Skeletal muscle satellite cell (primary cell): ENCODE data around the gene KRTAP2-1.
A peak's percentile ranks its signal among the peaks of the same experiment; 100 is the strongest.
"Not testable (repeated sequence)": the region's sequence is repeated elsewhere in the genome, so short reads cannot be mapped to it uniquely, and the experiment has no call there.

Source experiments
- H3K27me3 ChIP-seq: 2 replicates; pipeline ENCODE4 v1.7.0; 2013; ENCODE audit warnings: low read length; ENCODE audit not compliant: control insufficient read depth, insufficient read depth
- H3K36me3 ChIP-seq: 2 replicates; pipeline ENCODE4 v1.7.0; 2013; ENCODE audit warnings: mild to moderate bottlenecking, control low read depth, low read length; ENCODE audit not compliant: insufficient read depth
- H3K4me1 ChIP-seq: 2 replicates; pipeline ENCODE4 v1.7.0; 2013; ENCODE audit warnings: low read length; ENCODE audit not compliant: control insufficient read depth, insufficient read depth
- H3K4me2 ChIP-seq: 2 replicates; pipeline ENCODE4 v1.7.0; 2013; ENCODE audit warnings: mild to moderate bottlenecking, low read length
- H3K4me3 ChIP-seq: 2 replicates; pipeline ENCODE4 v1.7.0; 2013; ENCODE audit warnings: low read length
- H3K9ac ChIP-seq: 2 replicates; pipeline ENCODE4 v1.7.0; 2013; ENCODE audit warnings: mild to moderate bottlenecking, low read depth, low read length, moderate library complexity
- H3K9me3 ChIP-seq: replicated peaks from 2 replicates; pipeline ENCODE4 v1.7.0; 2013; ENCODE audit warnings: mild to moderate bottlenecking, control low read depth, low read length

KRTAP2-1 gene

DNA sequence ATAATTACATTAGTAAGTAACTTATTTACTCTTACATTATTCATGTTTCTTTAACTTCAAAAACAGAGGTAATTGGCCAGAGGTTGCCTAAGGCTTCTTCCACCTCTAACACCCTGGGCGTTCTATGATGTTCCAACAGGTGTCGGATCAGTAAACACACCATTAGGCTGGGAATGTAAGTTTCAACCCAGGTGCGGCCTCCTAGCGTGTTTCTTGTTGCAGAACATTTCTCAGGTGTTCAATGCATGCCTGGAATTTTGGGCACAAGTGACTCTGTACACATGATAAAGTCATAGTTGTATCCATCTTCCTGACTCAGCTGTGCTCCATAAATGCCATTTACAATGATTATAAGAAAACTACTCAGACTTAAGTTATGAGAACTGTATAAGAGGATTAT is 6.9 kb upstream of the KRTAP2-1 start:
- H3K27me3 ChIP-seq: no peaks in the 10 kb centered on the region
- H3K9ac ChIP-seq: no peak overlapping the region
- H3K4me1 ChIP-seq: peaks cover 19% of the 10 kb centered on the region
- H3K4me3 ChIP-seq: no peak overlapping the region
- no peaks in the 10 kb centered on the region for H3K9me3 ChIP-seq
- H3K36me3 ChIP-seq: no peaks in the 10 kb centered on the region
- H3K4me2 ChIP-seq: no peak overlapping the region

DNA sequence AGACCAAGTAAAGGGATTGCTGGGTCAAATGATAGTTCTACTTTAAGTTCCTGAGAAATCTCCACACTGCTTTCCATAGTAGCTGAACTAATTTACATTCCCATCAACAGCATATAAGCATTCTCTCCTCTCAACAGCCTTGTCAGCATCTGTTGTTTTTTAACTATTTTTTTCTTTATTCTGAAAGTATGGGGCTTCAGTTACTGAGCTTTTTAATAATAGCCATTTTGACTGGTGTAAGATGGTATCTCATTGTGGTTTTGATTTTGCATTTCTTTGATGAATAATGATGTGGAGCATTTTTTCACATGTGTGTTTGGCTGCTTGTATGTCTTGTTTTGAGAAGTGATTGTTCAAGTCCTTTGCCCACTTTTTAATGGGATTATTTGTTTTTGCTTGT is 5.5 kb upstream of the KRTAP2-1 start:
- Histone ChIP-seq H3K4me2 (no peak overlapping the region), H3K4me3 (no peak overlapping the region), H3K36me3 (no peaks in the 10 kb centered on the region), H3K9ac (no peak overlapping the region), H3K4me1 (peaks cover 25% of the 10 kb centered on the region), H3K9me3 (no peaks in the 10 kb centered on the region), H3K27me3 (no peaks in the 10 kb centered on the region)

DNA sequence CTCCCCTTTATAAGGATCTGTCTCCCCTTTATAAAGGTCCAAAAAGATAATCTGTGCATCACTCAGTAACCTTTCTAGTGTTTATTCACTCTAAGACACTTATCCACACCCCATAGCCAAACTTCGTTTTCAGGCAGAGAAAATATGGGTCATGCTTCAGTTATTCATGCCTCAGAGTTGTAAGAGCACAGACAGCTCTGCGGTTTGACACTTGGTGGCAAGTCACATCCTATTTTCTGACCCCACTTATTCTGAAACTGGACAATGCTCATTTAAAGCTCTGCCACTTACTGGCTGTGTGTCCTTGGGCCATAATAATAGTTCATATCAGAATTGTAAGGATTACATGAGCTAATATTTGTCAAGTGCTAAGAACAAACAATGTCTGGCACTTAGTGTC is 2.0 kb upstream of the KRTAP2-1 start:
- H3K9me3 ChIP-seq: no peaks in the 10 kb centered on the region
- no peaks in the 10 kb centered on the region for H3K36me3 ChIP-seq
- no peaks in the 10 kb centered on the region for H3K27me3 ChIP-seq
- H3K4me2 ChIP-seq: peak overlapping the region; percentile 56
- H3K4me3 ChIP-seq: peak overlapping the region; percentile 26
- H3K9ac ChIP-seq: peak overlapping the region; percentile 83
- H3K4me1 ChIP-seq: peaks cover 25% of the 10 kb centered on the region

DNA sequence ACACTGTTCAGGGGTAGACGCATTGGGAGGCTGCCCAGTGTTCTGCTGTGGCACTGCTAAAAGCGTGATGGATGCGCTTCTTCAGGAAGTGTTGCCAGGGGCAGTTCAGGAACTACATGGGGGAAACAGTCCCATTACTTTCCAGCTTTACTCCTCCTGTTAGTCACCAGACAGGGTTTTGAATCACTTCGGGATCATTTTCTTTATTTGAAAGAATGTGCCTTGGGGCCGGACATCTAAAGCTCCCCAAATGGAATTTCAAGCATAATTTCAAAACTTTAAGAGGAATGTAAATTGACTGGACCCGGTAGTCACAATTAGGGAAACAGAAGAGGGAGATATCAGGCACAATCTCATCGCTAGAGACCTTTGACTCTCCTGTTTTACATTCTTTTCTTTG is 1.3 kb upstream of the KRTAP2-1 start:
- peaks cover 25% of the 10 kb centered on the region for H3K4me1 ChIP-seq
- H3K4me3 ChIP-seq: peak overlapping the region; percentile 26
- no peaks in the 10 kb centered on the region for H3K9me3 ChIP-seq
- no peaks in the 10 kb centered on the region for H3K27me3 ChIP-seq
- H3K4me2 ChIP-seq: peak overlapping the region; percentile 56
- peak overlapping the region; percentile 83 for H3K9ac ChIP-seq
- H3K36me3 ChIP-seq: no peaks in the 10 kb centered on the region

DNA sequence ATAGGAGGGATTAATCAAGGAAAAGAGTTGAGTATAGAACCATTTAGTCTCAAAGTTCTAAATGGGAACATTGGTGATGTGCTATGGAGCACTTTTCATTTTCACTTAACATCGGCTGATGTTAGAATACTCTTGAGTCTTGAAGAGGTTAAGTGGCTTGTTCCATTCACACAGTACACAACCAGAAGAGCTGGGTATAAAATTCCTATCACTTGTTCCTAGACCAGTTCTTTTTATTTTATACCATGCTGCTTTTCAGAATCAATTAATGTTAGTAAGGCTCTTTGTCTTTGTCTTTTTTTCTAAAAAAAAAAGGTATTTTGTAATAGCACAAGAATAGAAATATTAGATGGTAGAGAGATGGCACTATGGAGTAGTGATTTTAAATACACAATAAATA is 4.2 kb downstream of the KRTAP2-1 start:
- Histone ChIP-seq H3K4me2 (no peak overlapping the region), H3K4me1 (peaks cover 19% of the 10 kb centered on the region), H3K9ac (no peak overlapping the region), H3K9me3 (no peaks in the 10 kb centered on the region), H3K4me3 (no peak overlapping the region), H3K27me3 (no peaks in the 10 kb centered on the region), H3K36me3 (no peaks in the 10 kb centered on the region)

DNA sequence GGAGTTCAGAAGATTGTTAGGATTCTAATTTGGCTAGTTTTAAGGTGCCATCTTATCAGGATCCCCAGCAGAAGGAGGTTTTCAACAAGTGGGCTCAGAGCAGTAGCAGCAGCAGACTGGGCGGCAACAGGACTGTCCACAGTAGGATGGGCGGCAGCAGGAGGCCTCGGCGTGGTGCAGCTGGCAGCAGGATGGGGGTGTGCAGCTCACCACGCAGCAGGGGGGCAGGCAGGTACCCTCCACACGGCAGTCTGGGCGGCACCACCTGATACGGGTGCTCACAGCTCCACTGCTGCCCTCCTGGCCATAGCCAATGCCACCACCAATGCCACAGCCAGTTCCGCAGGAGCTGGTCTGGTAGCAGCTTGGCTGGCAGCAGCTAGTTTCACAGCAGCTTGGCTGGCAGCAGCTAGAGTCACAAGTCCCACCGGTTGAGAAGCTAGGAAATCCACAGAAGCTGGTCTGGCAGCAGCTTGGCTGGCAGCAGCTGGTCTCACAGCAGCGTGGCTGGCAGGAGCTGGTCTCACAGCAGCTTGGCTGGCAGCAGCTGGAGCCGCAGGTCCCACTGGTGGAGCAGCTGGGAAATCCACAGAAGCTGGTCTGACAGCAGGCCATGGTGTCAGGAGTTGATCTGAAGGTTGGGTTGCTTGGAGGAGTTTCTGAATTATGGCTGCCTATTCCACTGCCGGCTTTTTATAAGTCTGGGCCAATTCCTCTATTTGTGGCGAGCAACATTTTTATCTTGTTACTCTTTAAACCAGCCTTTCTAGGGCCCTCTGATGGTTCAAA is 6.1 kb downstream of the KRTAP2-1 start, which contains the start of gene KRTAP1-1:
TSS of gene KRTAP1-1 (minus strand) at position 668 of the 789 bp plus-strand sequence. CDS start at position 615, 53 bp downstream.
- H3K27me3 ChIP-seq, H3K9me3 ChIP-seq, H3K36me3 ChIP-seq: not testable (repeated sequence)
- Histone ChIP-seq H3K9ac (peak within 1 kb of the TSS; percentile 59), H3K4me2 (peak within 1 kb of the TSS; percentile 65), H3K4me3 (peak within 1 kb of the TSS; percentile 44), H3K4me1 (peaks cover 14% of the 10 kb centered on the region)

DNA sequence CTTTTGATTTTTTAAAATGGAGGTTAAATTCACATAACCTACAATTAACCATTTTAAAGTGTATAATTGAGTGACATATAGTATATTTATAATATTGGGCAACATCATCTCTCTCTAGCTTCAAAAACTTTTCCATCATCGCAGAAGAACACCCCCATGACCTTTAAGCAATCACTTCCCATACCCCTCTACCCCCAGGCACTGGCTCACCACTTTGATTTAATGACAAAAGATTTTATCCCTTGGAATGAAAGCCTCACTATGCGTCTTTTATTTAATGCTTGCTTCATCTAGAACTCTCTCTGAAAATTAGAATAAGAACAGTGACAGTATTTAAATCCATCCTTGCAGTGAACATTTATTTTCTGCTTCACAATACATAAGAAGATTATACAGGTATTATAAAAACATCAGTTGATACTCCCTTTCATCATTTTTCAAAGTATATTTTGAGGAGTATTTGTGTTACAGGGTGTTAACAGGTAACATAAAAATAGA is 9.2 kb downstream of the KRTAP2-1 start:
- Histone ChIP-seq H3K4me3 (no peak overlapping the region), H3K4me2 (no peak overlapping the region), H3K36me3 (no peaks in the 10 kb centered on the region), H3K9me3 (no peaks in the 10 kb centered on the region), H3K9ac (no peak overlapping the region), H3K4me1 (peaks cover 14% of the 10 kb centered on the region), H3K27me3 (no peaks in the 10 kb centered on the region)

DNA sequence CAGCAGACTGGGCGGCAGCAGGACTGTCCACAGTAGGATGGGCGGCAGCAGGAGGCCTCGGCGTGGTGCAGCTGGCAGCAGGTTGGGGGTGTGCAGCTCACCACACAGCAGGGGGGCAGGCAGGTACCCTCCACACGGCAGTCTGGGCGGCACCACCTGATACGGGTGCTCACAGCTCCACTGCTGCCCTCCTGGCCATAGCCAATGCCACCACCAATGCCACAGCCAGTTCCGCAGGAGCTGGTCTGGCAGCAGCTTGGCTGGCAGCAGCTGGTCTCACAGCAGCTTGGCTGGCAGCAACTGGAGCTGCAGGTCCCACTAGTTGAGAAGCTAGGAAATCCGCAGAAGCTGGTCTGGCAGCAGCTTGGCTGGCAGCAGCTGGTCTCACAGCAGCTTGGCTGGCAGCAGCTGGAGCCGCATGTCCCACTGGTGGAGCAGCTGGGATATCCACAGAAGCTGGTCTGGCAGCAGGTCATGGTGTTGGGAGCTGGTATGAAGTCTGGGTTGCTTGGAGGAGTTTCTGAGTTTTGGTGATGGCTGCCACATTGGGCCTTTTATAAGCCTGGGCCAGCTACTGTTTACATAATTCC is 12.7 kb downstream of the KRTAP2-1 start, which contains the start of gene KRTAP1-3:
TSS of gene KRTAP1-3 (minus strand) at position 529 of the 590 bp plus-strand sequence. CDS start at position 476, 53 bp downstream.
- H3K27me3 ChIP-seq, H3K36me3 ChIP-seq, H3K9me3 ChIP-seq, H3K4me3 ChIP-seq, H3K4me1 ChIP-seq, H3K9ac ChIP-seq, H3K4me2 ChIP-seq: not testable (repeated sequence)

DNA sequence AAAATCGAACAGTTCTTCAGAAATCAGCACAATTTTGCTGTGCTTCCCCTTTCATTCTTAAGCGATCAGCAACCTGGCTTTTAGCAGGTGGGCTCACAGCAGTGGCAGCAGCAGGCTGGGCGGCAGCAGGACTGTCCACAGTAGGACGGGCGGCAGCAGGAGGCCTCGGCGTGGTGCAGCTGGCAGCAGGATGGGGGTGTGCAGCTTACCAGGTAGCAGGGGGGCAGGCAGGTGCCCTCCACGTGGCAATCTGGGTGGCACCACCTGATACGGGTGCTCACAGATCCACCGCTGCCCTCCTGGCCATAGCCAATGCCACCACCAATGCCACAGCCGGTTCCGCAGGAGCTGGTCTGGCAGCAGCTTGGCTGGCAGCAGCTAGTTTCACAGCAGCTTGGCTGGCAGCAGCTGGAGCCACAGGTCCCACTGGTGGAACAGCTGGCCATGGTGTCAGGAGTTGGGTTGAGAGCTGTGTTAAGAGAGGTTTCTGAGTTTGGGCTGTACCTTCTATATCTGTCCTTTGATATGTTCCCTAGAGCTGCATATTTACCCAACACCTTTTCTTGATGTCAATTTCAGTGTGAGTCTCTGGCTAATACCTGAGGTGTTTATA is 17.4 kb downstream of the KRTAP2-1 start, which contains the start of gene KRTAP1-4:
TSS of gene KRTAP1-4 (minus strand) at position 563 of the 613 bp plus-strand sequence. CDS start at position 446, 117 bp downstream.
- Histone ChIP-seq H3K4me3 (no peak within 1 kb of the TSS), H3K9ac (no peak within 1 kb of the TSS), H3K4me2 (no peak within 1 kb of the TSS), H3K9me3 (no peaks in the 10 kb centered on the region), H3K36me3 (no peaks in the 10 kb centered on the region), H3K4me1 (peaks cover 18% of the 10 kb centered on the region), H3K27me3 (no peaks in the 10 kb centered on the region)

DNA sequence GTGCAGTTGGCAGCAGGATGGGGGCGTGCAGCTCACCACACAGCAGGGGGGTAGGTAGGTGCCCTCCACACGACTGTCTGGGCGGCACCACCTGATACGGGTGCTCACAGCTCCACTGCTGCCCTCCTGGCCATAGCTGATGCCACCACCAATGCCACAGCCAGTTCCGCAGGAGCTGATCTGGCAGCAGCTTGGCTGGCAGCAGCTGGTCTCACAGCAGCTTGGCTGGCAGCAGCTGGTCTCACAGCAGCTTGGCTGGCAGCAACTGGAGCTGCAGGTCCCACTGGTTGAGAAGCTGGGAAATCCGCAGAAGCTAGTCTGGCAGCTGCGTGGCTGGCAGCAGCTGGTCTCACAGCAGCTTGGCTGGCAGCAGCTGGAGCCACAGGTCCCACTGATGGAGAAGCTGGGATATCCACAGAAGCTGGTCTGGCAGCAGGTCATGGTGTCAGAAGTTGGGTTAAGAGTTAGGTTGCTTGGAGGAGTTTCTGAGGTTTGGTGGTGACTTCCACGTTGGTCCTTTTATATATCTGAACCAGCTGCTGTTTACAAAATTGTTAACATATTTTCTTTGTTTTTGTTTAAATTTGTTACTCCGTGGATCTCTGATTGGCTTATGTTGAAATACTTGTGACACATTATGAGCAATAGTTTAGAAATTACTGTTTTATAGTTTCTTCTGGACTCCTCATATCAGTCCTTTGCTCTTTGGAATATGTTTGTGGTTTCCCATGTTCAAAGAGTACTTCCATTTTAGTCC is 20.2 kb downstream of the KRTAP2-1 start, which contains the start of gene KRTAP1-5:
TSS of gene KRTAP1-5 (minus strand) at position 494 of the 757 bp plus-strand sequence. CDS start at position 441, 53 bp downstream.
- H3K27me3 ChIP-seq: no peaks in the 10 kb centered on the region
- peak within 1 kb of the TSS; percentile 67 for H3K4me2 ChIP-seq
- H3K4me1 ChIP-seq: peaks cover 18% of the 10 kb centered on the region
- peak within 1 kb of the TSS; percentile 47 for H3K9ac ChIP-seq
- H3K4me3 ChIP-seq: peak within 1 kb of the TSS; percentile 51
- H3K9me3 ChIP-seq: no peaks in the 10 kb centered on the region
- no peaks in the 10 kb centered on the region for H3K36me3 ChIP-seq

DNA sequence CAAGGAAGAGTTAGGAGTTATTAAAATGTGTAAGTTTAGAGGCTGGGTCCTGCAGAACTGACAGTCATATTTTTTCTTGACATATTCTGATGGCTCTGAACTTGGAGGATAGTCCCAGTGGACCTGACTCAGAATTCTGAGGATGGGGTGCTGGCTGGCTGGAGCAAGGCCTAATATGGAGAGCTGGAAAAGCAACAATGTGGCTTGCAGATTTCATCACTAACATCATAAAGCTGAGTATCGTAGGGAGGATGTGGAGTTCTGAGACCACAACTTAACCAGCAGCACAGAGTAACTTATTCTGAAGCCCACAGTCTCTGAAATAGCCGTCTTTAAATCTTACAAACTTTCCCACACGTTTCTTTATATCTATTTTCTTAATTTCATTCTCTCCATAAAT is 22.4 kb downstream of the KRTAP2-1 start:
- no peaks in the 10 kb centered on the region for H3K27me3 ChIP-seq
- H3K4me3 ChIP-seq: no peak overlapping the region
- no peak overlapping the region for H3K9ac ChIP-seq
- no peaks in the 10 kb centered on the region for H3K36me3 ChIP-seq
- no peaks in the 10 kb centered on the region for H3K9me3 ChIP-seq
- H3K4me2 ChIP-seq: no peak overlapping the region
- peaks cover 18% of the 10 kb centered on the region for H3K4me1 ChIP-seq
